ENCODE measurements around the gene ALKBH2. TPM values are rescaled to one million over a fixed set of nuclear protein-coding genes. Genes with fewer than 3 reads are reported as not detected.

ALKBH2 gene
- total RNA-seq, 2 experiments from 2014 or later = 12.8 to 14.0 TPM

GRCh38 chr12:109074866-109075265 is 18.4 kb downstream of the ALKBH2 start:
- Histone ChIP-seq H3K27me3 (ENCODE audit: control insufficient read depth in 1 of 2, insufficient read depth in 2 of 2, low read length in 2 of 2) (no peaks in the 10 kb centered on the region), H3K27ac (ENCODE audit: low read depth in 1 of 2, low read length in 2 of 2) (no peak overlapping the region), H3K9me3 (ENCODE audit: control insufficient read depth in 1 of 2, insufficient read depth in 1 of 2, low read length in 2 of 2) (peaks cover 6 to 7% of the 10 kb centered on the region in 2 experiments), H3K36me3 (ENCODE audit: insufficient read depth, low read length) (peaks cover 46% of the 10 kb centered on the region), H3K4me3 (ENCODE audit: low read length) (no peak overlapping the region), H3K4me1 (ENCODE audit: insufficient read depth, low read length) (no peaks in the 10 kb centered on the region)
- no peak for ATAC-seq (ENCODE audit: poor library complexity)
- Mint-ChIP-seq H3K27ac (no peak overlapping the region), H3K9me3 (peaks cover 8% of the 10 kb centered on the region), H3K36me3 (ENCODE audit: low read depth) (peaks cover 93% of the 10 kb centered on the region), H3K27me3 (no peaks in the 10 kb centered on the region), H3K4me1 (ENCODE audit: low read depth) (no peaks in the 10 kb centered on the region), H3K4me3 (no peak overlapping the region)
- DNase-seq = no peak
- CTCF ChIA-PET = no interaction called here
- POLR2A ChIA-PET = no interaction called here
- no peak for TF ChIP-seq CTCF (IDR thresholded peaks at IDR 0.05)
- intact Hi-C loops (cut with DNase I, micrococcal nuclease) = no loop called here

DNA sequence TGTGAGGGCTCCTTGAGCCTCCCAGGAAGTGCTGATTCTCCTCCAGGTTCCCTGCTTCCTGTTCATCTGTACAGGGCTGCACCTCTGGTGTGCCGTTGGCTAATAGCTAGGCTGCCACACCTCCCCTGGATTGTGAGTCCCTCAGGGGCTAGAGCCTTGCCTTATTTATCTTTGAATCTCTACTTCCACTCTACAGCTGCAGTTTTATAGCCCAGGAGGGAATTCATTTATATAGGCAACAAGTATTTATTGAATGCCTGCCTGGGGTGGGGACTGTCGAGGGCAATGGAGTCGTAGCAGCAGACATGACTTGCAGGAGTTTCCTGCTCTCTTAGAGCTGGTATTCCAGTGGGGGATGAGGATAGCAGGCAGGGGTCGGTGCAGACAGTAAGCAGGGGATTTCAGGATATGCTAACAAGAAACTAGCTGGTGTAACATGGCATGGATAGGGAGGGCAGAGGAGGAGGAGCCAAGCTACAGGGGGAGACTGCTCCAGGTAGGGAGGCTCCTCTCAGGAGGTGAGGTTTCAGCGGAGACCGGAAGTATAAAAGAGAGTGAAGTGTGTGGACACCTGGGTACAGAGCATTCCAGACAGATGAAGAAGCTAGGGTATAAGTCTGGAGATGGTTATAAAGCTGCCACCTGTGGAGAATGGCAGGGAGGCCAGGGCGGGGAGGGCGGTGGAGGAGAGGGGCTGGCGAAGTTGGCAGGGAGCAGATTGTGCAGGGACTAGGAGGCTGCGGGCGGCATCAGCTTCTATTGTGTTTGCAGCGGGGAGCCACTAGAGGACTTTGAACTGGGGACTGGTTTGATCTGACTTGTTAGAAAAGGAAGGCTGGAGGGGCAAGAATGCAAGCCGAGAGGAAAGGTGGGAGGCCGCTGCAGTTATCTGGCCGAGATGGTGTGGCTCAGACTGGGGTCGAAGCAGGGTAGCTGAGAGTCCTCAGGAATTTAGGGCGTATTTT is 23.7 kb downstream of the ALKBH2 start:
- DNase-seq (no peak), ATAC-seq (ENCODE audit: poor library complexity) (no peak)
- no peaks in the 10 kb centered on the region for H3K9me3 ChIP-seq (ENCODE audit: control insufficient read depth in 1 of 2, insufficient read depth in 1 of 2, low read length in 2 of 2)
- H3K4me3 ChIP-seq (ENCODE audit: low read length) = no peak overlapping the region
- H3K36me3 Mint-ChIP-seq (ENCODE audit: low read depth) = peaks cover 80% of the 10 kb centered on the region
- no peak overlapping the region for H3K4me3 Mint-ChIP-seq
- no peak overlapping the region for H3K27ac Mint-ChIP-seq
- intact Hi-C loops (cut with DNase I, micrococcal nuclease) = no loop called here
- H3K4me1 ChIP-seq (ENCODE audit: insufficient read depth, low read length) = no peaks in the 10 kb centered on the region
- H3K36me3 ChIP-seq (ENCODE audit: insufficient read depth, low read length) = peaks cover 54% of the 10 kb centered on the region
- H3K4me1 Mint-ChIP-seq (ENCODE audit: low read depth) = no peaks in the 10 kb centered on the region
- H3K27me3 Mint-ChIP-seq = no peaks in the 10 kb centered on the region
- no peak for TF ChIP-seq CTCF (IDR thresholded peaks at IDR 0.05)
- no peaks in the 10 kb centered on the region for H3K9me3 Mint-ChIP-seq
- ChIA-PET POLR2A (interaction anchor here (1.1 kb wide), 1 partner anchor 18 kb away, joined by 3 read pairs; no protein-coding TSS in a partner anchor), CTCF (interaction anchor here (2.4 kb wide), 1 partner anchor 23 kb away, joined by 7 read pairs; the partner anchor contains the start of gene ALKBH2)
- H3K27ac ChIP-seq (ENCODE audit: low read depth in 1 of 2, low read length in 2 of 2) = no peak overlapping the region
- no peaks in the 10 kb centered on the region for H3K27me3 ChIP-seq (ENCODE audit: control insufficient read depth in 1 of 2, insufficient read depth in 2 of 2, low read length in 2 of 2)

- intact Hi-C loops (cut with DNase I, micrococcal nuclease) = no loop called here
- H3K4me1 Mint-ChIP-seq (ENCODE audit: low read depth) = peaks cover 5% of the 10 kb centered on the region
- TF ChIP-seq CTCF (IDR thresholded peaks at IDR 0.05) = no peak
- no peak overlapping the region for H3K4me3 Mint-ChIP-seq
- H3K36me3 Mint-ChIP-seq (ENCODE audit: low read depth) = peaks cover 51% of the 10 kb centered on the region
- H3K27me3 Mint-ChIP-seq = no peaks in the 10 kb centered on the region
- no peak overlapping the region for H3K27ac Mint-ChIP-seq
- Histone ChIP-seq H3K27me3 (ENCODE audit: control insufficient read depth in 1 of 2, insufficient read depth in 2 of 2, low read length in 2 of 2) (no peaks in the 10 kb centered on the region), H3K4me3 (ENCODE audit: low read length) (no peak overlapping the region), H3K4me1 (ENCODE audit: insufficient read depth, low read length) (no peaks in the 10 kb centered on the region), H3K36me3 (ENCODE audit: insufficient read depth, low read length) (peaks cover 31% of the 10 kb centered on the region), H3K27ac (ENCODE audit: low read depth in 1 of 2, low read length in 2 of 2) (no peak overlapping the region), H3K9me3 (ENCODE audit: control insufficient read depth in 1 of 2, insufficient read depth in 1 of 2, low read length in 2 of 2) (no peaks in the 10 kb centered on the region)
- ChIA-PET POLR2A (no interaction called here), CTCF (no interaction called here)
- DNase-seq = no peak
- no peak for ATAC-seq (ENCODE audit: poor library complexity)
- H3K9me3 Mint-ChIP-seq = no peaks in the 10 kb centered on the region
Measured at GRCh38 chr12:109065853-109066193, 27.4 kb downstream of the ALKBH2 start.

All from CD4-positive, alpha-beta T cell (primary cell).